ENCODE data around the gene HRH1. TPM values are rescaled to one million over a fixed set of nuclear protein-coding genes. Genes with fewer than 3 reads are reported as not detected.
A peak's percentile ranks its signal among the peaks of the same experiment; 100 is the strongest.

The HRH1 gene
- total RNA-seq, 1 experiment from 2014 or later = 7.0 TPM

- peaks cover 2% of the 10 kb centered on the region; the same call in 1 of the 2 replicates for H3K79me2 ChIP-seq (ENCODE audit: insufficient read depth, low read length)
- no peaks in the 10 kb centered on the region for H3K9me2 ChIP-seq (ENCODE audit: insufficient read depth)
- TF ChIP-seq REST (IDR thresholded peaks at IDR 0.05; ENCODE audit: low read depth) = no peak
- no peak for TF ChIP-seq CEBPB (IDR thresholded peaks at IDR 0.05; ENCODE audit: low read depth)
- TF ChIP-seq EZH2 (IDR thresholded peaks at IDR 0.05) = no peak
- no peak for TF ChIP-seq RAD21 (IDR thresholded peaks at IDR 0.05; ENCODE audit: low read depth)
- H3K36me3 ChIP-seq (ENCODE audit: control insufficient read depth in 1 of 2, insufficient read depth in 2 of 2, low read length in 2 of 2) = no peaks in the 10 kb centered on the region
- H3K9me3 ChIP-seq (ENCODE audit: control insufficient read depth in 1 of 2, insufficient read depth in 1 of 2, low read depth in 1 of 2, low read length in 2 of 2) = no peaks in the 10 kb centered on the region
- H4K20me1 ChIP-seq (ENCODE audit: insufficient read depth) = no peaks in the 10 kb centered on the region
- intact Hi-C loops (cut with micrococcal nuclease) = no loop called here
- ChIA-PET RAD21 (ENCODE audit: low non-redundant PET in 1 of 2, low total read pairs in 2 of 2, uncharacterized antibody in 2 of 2, unreplicated experiment in 2 of 2) (no interaction called here), POLR2A (no interaction called here), CTCF (interaction anchor here (1.1 kb wide), 1 partner anchor 91 kb away, joined by 3 read pairs; no protein-coding TSS in a partner anchor)
- H3K9ac ChIP-seq (ENCODE audit: low read length) = no peak overlapping the region
- H2AFZ ChIP-seq (ENCODE audit: low read depth, low read length, poor library complexity, severe bottlenecking) = no peak overlapping the region
- H3K4me2 ChIP-seq (ENCODE audit: low read length) = no peak overlapping the region
- DNase-seq (ENCODE audit: low read depth, low spot score) (no peak), ATAC-seq (peak; percentile 65)
- BruUV-seq (replicated peaks) = no TSS peak
- peaks cover under 1 to 42% of the 10 kb centered on the region in 2 experiments; a peak in 3 of 4 replicates for H3K4me1 ChIP-seq (ENCODE audit: control insufficient read depth in 1 of 2, insufficient read depth in 2 of 2, low read length in 2 of 2)
- no peak overlapping the region for H3K4me3 ChIP-seq (replicated peaks in 1 of 2; ENCODE audit: low read depth in 1 of 2, low read length in 2 of 2)
- no peaks in the 10 kb centered on the region for H3K27me3 ChIP-seq (ENCODE audit: insufficient read depth, low read length)
- H3K27ac ChIP-seq (ENCODE audit: low read depth, low read length) = no peak overlapping the region
These were observed 89.9 kb downstream of the HRH1 start for GRCh38 chr3:11244121-11244677.

GRCh38 chr3:11245276-11245675, 91.0 kb downstream of the HRH1 start:
- H3K4me1 ChIP-seq (ENCODE audit: control insufficient read depth in 1 of 2, insufficient read depth in 2 of 2, low read length in 2 of 2) = peaks cover 0 to 31% of the 10 kb centered on the region in 2 experiments; a peak in 2 of 4 replicates
- H4K20me1 ChIP-seq (ENCODE audit: insufficient read depth) = no peaks in the 10 kb centered on the region
- CTCF ChIA-PET = no interaction called here
- H3K27ac ChIP-seq (ENCODE audit: low read depth, low read length) = no peak overlapping the region
- H3K4me2 ChIP-seq (ENCODE audit: low read length) = no peak overlapping the region
- RAD21 ChIA-PET (ENCODE audit: low non-redundant PET in 1 of 2, low total read pairs in 2 of 2, uncharacterized antibody in 2 of 2, unreplicated experiment in 2 of 2) = no interaction called here
- H3K9ac ChIP-seq (ENCODE audit: low read length) = no peak overlapping the region
- no TSS peak for BruUV-seq (replicated peaks)
- no peaks in the 10 kb centered on the region for H3K79me2 ChIP-seq (ENCODE audit: insufficient read depth, low read length)
- H3K4me3 ChIP-seq (replicated peaks in 1 of 2; ENCODE audit: low read depth in 1 of 2, low read length in 2 of 2) = no peak overlapping the region
- no peak for DNase-seq (ENCODE audit: low read depth, low spot score)
- ATAC-seq = no peak
- H3K9me3 ChIP-seq (ENCODE audit: control insufficient read depth in 1 of 2, insufficient read depth in 1 of 2, low read depth in 1 of 2, low read length in 2 of 2) = no peaks in the 10 kb centered on the region
- H3K9me2 ChIP-seq (ENCODE audit: insufficient read depth) = no peaks in the 10 kb centered on the region
- no peaks in the 10 kb centered on the region for H3K27me3 ChIP-seq (ENCODE audit: insufficient read depth, low read length)
- no peaks in the 10 kb centered on the region for H3K36me3 ChIP-seq (ENCODE audit: control insufficient read depth in 1 of 2, insufficient read depth in 2 of 2, low read length in 2 of 2)
- no peak overlapping the region for H2AFZ ChIP-seq (ENCODE audit: low read depth, low read length, poor library complexity, severe bottlenecking)
- POLR2A ChIA-PET = no interaction called here
- intact Hi-C loops (cut with micrococcal nuclease) = no loop called here
- TF ChIP-seq CEBPB (IDR thresholded peaks at IDR 0.05; ENCODE audit: low read depth) (no peak), MAX (IDR thresholded peaks at IDR 0.05) (no peak), JUND (IDR thresholded peaks at IDR 0.05) (no peak), YY1 (IDR thresholded peaks at IDR 0.05; ENCODE audit: extremely low read depth, insufficient replicate concordance, low read depth, low read length) (no peak), SP1 (IDR thresholded peaks at IDR 0.05; ENCODE audit: low read depth) (no peak), EZH2 (IDR thresholded peaks at IDR 0.05) (no peak), TCF7L2 (IDR thresholded peaks at IDR 0.05; ENCODE audit: borderline replicate concordance, extremely low read depth, insufficient read depth, insufficient read length) (no peak), POLR2A (IDR thresholded peaks at IDR 0.05; ENCODE audit: borderline replicate concordance, extremely low read depth, insufficient read depth, insufficient read length) (no peak), EZH2phosphoT487 (IDR thresholded peaks at IDR 0.05; ENCODE audit: borderline replicate concordance) (no peak), FOSL1 (IDR thresholded peaks at IDR 0.05; ENCODE audit: low read depth) (no peak), ZBTB33 (IDR thresholded peaks at IDR 0.05; ENCODE audit: extremely low read depth, insufficient replicate concordance, low read length) (no peak), RAD21 (IDR thresholded peaks at IDR 0.05; ENCODE audit: low read depth) (no peak), ELF1 (IDR thresholded peaks at IDR 0.05; ENCODE audit: borderline replicate concordance, low read depth) (no peak)

All from HCT116 (cell line).